ENCODE data around the gene STOM.
A peak's percentile ranks its signal among the peaks of the same experiment; 100 is the strongest.

STOM gene

GRCh38 chr9:121380846-121381245 is 10.8 kb upstream of the STOM start:
- no peak overlapping the region for H3K4me3 Mint-ChIP-seq
- ATAC-seq (no peak), DNase-seq (no peak)
- H3K4me1 Mint-ChIP-seq: no peaks in the 10 kb centered on the region
- H3K27ac Mint-ChIP-seq: no peak overlapping the region
- H3K9me3 Mint-ChIP-seq: peaks cover 0 to 8% of the 10 kb centered on the region in 2 donors
- H3K27me3 Mint-ChIP-seq: no peaks in the 10 kb centered on the region

DNA sequence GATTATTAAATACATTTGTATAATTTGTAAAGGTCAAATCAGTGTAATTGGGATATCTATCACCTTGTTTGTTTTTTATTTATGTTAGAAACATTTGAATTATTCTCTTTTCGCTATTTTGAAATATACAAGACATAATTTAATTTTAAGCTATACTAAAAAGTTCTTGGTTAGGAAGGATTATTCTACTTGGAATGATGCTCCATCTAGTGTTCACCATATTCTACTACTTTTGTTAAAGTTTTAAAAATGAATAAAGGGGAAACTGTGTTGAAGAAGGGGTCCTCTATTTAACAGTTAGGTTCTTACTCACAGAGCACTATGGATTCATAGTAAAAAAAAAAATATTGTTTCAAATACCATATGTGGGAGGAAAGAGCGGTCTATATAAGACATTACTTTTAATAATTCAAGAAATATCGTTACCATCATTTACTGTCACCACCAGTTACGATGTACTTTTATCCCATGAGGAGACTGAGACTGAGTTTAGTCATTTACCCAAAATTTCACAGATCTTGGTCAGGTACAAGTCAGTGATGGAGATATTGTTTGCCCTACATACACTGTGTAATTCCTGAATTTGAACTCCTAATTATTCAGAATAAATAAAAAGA is 6.3 kb upstream of the STOM start:
- ATAC-seq: no peak
- Mint-ChIP-seq H3K9me3 (peaks cover 0 to 8% of the 10 kb centered on the region in 2 donors), H3K27me3 (no peaks in the 10 kb centered on the region), H3K4me1 (peaks cover 17% of the 10 kb centered on the region), H3K4me3 (no peak overlapping the region), H3K27ac (no peak overlapping the region)
- no peak for DNase-seq

DNA sequence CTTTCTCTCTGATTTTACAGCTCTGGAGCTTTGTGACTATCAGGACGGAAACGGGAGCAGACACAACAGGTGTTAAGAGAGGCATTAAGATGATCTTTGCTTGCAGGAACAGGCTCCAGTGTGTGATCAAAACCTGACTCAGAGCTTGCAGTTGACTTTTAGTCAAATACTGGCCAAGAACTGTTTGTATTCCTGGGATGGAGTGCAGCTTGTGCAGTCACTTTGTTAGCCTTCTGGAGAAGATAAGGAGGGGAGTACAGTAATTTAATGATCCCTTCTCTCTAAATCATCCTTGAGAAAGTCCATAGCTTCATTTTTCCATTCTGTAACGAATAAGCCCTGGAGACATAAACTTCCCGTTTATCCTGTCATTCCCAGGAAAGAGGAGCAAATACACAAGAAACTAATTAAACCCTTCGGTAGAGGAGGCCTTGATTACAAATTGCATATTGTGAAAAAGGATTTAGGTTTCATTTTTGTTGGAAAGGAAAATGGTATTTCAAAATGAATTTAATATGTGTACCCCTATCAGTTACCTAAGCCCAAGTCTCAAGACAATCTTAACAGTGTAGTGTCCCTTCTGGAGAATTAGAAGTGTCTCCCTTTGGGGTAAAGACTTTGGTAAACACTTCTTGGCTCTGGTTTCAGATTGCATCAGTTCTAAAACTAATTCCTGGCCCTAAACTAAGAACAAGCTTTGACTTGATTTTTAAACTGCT is 3.1 kb upstream of the STOM start:
- DNase-seq: no peak
- Mint-ChIP-seq H3K9me3 (peaks cover 7 to 10% of the 10 kb centered on the region in 2 donors), H3K4me1 (peaks cover 47% of the 10 kb centered on the region), H3K4me3 (no peak overlapping the region), H3K27ac (no peak overlapping the region), H3K27me3 (no peaks in the 10 kb centered on the region)
- no peak for ATAC-seq

DNA sequence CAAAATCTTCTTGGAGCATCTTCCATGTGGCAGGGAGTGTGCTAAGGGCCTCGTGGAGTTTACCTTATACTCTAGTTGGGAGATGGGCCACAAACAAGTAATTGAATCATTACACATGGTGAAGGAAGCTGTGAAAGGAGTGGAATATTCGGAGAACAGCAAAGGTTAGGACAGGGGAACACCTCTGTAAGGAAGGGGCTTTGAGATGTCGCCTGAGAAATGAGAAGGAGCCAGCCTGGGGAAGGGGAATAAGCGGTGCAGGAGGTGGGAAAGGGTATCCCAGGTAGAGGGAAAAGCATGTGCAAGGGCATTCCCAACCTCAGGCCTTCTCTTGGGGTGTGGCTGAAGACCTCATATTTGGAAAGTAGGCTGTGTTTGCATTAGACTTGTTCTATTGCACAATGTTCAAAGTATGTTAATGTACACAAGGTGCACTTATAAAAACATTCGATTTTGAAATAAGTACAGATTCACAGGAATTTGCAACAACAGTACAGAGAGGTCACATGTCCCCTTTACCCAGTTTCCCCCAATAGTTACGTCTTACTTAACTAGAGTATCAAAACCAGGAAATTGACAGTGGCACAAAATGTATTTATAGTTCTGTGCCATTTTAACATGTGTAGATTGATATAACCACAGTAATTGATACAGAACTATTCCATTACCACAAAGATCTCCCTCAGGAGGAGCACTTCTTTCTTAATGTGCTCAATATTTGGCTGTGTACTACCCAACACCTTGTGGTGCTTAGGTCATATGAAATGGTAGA is 2.4 kb upstream of the STOM start:
- H3K9me3 Mint-ChIP-seq: peaks cover 5 to 7% of the 10 kb centered on the region in 2 donors
- no peak for DNase-seq
- H3K4me3 Mint-ChIP-seq: no peak overlapping the region
- no peak overlapping the region for H3K27ac Mint-ChIP-seq
- peaks cover 50% of the 10 kb centered on the region for H3K4me1 Mint-ChIP-seq
- no peak for ATAC-seq
- H3K27me3 Mint-ChIP-seq: no peaks in the 10 kb centered on the region

DNA sequence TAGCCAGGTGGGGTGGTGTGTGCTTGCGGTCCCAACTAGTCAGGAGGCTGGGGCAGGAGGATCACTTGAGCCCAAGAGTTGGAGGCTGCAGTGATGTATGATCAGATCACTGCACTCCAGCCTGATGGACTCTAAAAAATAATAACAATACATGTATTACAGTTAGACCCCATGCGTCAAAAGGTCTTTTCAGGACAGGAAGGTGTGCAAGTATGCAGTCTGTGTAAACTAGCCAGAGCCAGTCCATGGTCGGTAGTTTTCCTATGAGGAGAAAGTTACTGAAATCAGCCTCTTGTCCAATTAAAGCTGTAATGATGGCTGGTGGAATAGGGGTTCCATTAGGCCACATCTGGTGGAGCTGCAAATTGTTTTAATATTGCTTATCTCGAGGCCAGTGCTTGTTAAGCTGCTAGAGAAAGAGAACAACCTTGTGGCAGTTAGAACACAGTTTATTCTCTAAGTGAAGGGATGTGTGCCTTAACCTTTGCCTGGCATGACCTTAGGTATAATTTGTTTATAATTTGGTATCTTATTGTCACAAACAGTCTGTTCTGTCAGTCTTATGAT is 1.5 kb upstream of the STOM start:
- ATAC-seq (no peak), DNase-seq (no peak)
- H3K27me3 Mint-ChIP-seq: no peaks in the 10 kb centered on the region
- peak overlapping the region; percentile 48 to 57 for H3K4me3 Mint-ChIP-seq
- H3K27ac Mint-ChIP-seq: peak overlapping the region in 1 of 2 donors; percentile 84
- H3K9me3 Mint-ChIP-seq: peaks cover 5 to 7% of the 10 kb centered on the region in 2 donors
- H3K4me1 Mint-ChIP-seq: peaks cover 54% of the 10 kb centered on the region

DNA sequence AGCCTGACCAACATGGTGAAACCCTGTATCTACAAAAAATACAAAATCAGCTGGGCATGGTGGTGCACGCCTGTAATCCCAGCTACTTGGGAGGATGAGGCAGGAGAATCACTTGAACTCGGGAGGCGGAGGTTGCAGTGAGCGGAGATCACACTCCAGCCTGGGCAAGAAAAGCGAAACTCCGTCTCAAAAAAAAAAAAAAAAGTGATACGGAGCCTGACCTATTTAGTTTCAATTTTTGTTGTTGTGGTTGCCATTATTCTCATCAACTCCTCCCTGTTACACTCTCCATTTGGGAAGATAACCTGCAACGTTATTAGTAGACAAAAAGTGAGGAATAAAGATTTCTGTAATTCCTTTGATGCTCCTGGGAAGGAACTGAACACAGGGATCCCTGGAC is 1.3 kb downstream of the STOM start:
- H3K4me1 Mint-ChIP-seq: peaks cover 55% of the 10 kb centered on the region
- ATAC-seq: no peak
- H3K27me3 Mint-ChIP-seq: no peaks in the 10 kb centered on the region
- DNase-seq: no peak
- no peak overlapping the region for H3K27ac Mint-ChIP-seq
- peak overlapping the region; percentile 79 to 96 for H3K4me3 Mint-ChIP-seq
- H3K9me3 Mint-ChIP-seq: peaks cover 5 to 7% of the 10 kb centered on the region in 2 donors

DNA sequence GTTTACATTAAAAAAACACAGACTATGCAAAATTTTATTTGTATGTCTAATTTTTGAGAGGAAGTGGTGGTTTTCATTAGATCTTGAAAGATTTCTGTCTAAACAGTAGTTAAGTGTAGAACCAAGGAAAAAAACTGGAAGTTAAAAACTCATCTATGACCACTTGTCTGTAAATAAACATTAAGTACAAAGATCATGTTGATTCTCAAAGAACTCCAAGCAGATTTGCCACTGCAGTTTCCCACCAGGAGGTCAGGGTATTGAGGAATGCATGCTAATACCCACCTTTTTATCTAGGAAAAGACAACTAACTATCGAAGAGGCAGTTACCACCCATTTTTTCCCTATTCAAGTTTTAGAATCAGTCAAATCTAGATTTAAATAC is 1.9 kb downstream of the STOM start:
- Mint-ChIP-seq H3K27me3 (no peaks in the 10 kb centered on the region), H3K9me3 (peaks cover 5 to 7% of the 10 kb centered on the region in 2 donors), H3K27ac (no peak overlapping the region)

GRCh38 chr9:121367306-121368137 is 2.5 kb downstream of the STOM start:
- H3K4me1 Mint-ChIP-seq: peaks cover 47% of the 10 kb centered on the region
- H3K9me3 Mint-ChIP-seq: peaks cover 5 to 7% of the 10 kb centered on the region in 2 donors
- no peak overlapping the region for H3K27ac Mint-ChIP-seq
- no peaks in the 10 kb centered on the region for H3K27me3 Mint-ChIP-seq
- ATAC-seq (no peak), DNase-seq (no peak)
- H3K4me3 Mint-ChIP-seq: no peak overlapping the region

More for the DNA sequence above, 1.9 kb downstream of the STOM start:
- ATAC-seq (no peak), DNase-seq (no peak)
- H3K4me3 Mint-ChIP-seq: peak overlapping the region; percentile 27 to 96
- H3K4me1 Mint-ChIP-seq: peaks cover 53% of the 10 kb centered on the region

DNA sequence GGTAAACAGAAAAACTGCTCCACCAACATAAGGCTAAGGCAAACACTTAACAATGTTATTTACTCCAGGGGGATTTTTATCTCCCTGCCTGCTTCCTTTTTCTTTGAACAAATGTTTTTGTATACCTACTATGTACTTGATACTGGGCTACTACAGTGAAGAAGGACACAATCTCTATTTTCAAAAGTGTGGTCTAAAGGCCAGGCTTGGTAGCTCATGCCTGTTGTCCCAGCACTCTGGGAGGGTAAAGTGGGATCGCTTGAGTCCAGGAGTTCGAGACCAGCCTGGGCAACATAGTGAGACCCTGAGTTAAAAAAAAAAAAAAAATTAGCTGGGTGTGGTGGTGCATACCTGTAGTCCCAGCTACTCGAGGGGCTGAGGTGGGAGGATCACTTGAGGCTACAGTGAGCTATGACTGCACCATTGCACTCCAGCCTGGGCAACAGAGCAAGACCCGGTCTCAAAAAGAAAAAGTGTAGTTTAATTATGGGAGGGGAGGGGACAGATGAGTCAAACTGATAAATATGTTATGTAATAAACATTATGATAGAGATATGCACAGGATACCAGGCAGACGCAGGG is 3.3 kb downstream of the STOM start:
- Mint-ChIP-seq H3K4me3 (no peak overlapping the region), H3K27ac (no peak overlapping the region), H3K9me3 (peaks cover 5 to 7% of the 10 kb centered on the region in 2 donors), H3K4me1 (peaks cover 40% of the 10 kb centered on the region), H3K27me3 (no peaks in the 10 kb centered on the region)
- ATAC-seq (no peak), DNase-seq (no peak)

DNA sequence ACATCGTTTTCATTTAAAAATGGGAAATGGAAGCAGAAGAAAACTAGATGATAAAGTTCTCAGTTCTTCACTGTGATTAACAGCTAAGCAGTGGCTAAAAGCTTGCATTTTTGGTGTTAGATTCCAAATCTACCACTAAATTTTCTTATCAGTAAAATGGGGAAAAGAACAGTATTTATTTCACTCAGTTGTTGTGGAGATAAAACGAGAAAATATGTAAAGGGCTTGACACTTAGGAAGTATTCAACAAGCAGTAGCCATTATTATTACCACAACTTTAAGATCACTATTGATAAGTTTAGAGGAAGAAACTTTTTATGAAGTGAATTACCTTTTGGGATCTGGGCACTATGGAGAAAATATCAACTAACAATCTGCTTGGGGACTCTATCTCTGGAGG is 4.5 kb downstream of the STOM start:
- Mint-ChIP-seq H3K9me3 (peaks cover 3 to 4% of the 10 kb centered on the region in 2 donors), H3K27ac (no peak overlapping the region)

DNA sequence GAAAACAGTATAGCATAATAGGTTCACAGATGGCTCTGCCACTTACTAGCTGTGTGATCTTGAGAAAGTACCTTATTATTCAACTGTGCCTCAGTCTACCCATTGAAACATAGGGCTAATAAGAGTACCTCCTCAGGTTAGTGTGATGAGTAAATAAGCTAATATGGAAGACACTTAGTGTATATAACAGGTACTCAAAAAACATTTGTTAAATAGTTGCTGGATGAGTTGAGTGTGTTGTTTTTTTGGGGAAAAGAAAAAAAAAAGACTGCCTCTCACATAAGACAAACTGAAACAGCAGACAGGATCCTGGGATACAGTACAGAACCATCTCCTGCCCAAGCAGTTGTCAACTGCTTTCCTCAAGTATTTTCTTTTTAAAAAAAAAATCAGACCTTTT is 5.2 kb downstream of the STOM start:
- H3K27ac Mint-ChIP-seq: no peak overlapping the region
- ATAC-seq (no peak), DNase-seq (no peak)
- peaks cover 24% of the 10 kb centered on the region for H3K4me1 Mint-ChIP-seq
- H3K9me3 Mint-ChIP-seq: no peaks in the 10 kb centered on the region
- no peaks in the 10 kb centered on the region for H3K27me3 Mint-ChIP-seq
- no peak overlapping the region for H3K4me3 Mint-ChIP-seq

More for the DNA sequence above, 4.5 kb downstream of the STOM start:
- Mint-ChIP-seq H3K4me3 (no peak overlapping the region), H3K27me3 (no peaks in the 10 kb centered on the region), H3K4me1 (peaks cover 30% of the 10 kb centered on the region)
- DNase-seq (no peak), ATAC-seq (no peak)

DNA sequence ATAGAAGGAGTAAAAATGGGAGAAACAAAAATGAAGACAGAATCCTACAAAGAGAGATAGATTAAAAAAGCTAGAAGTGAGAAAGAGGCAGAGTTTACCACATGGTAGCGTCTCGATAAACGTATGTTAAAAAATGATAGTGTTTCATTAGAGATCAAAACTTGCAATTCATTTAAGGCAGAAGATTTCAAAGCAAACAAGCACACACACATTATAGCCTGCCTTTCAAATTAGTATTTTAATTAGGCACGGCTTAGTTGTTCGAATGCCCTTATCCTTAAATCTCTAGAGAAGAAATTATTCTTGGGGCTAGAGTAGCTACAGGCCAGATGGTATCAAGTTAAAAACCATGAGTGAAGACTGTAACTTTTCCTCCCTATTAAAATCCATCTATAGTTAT is 6.0 kb downstream of the STOM start:
- DNase-seq (no peak), ATAC-seq (no peak)
- peaks cover 23% of the 10 kb centered on the region for H3K4me1 Mint-ChIP-seq
- H3K27ac Mint-ChIP-seq: no peak overlapping the region
- no peaks in the 10 kb centered on the region for H3K9me3 Mint-ChIP-seq
- H3K4me3 Mint-ChIP-seq: no peak overlapping the region
- no peaks in the 10 kb centered on the region for H3K27me3 Mint-ChIP-seq

- Mint-ChIP-seq H3K27me3 (no peaks in the 10 kb centered on the region), H3K4me3 (no peak overlapping the region), H3K4me1 (peaks cover 23% of the 10 kb centered on the region), H3K9me3 (no peaks in the 10 kb centered on the region), H3K27ac (no peak overlapping the region)
- ATAC-seq (no peak), DNase-seq (no peak)
Observed at GRCh38 chr9:121363622-121363961, 6.5 kb downstream of the STOM start.

DNA sequence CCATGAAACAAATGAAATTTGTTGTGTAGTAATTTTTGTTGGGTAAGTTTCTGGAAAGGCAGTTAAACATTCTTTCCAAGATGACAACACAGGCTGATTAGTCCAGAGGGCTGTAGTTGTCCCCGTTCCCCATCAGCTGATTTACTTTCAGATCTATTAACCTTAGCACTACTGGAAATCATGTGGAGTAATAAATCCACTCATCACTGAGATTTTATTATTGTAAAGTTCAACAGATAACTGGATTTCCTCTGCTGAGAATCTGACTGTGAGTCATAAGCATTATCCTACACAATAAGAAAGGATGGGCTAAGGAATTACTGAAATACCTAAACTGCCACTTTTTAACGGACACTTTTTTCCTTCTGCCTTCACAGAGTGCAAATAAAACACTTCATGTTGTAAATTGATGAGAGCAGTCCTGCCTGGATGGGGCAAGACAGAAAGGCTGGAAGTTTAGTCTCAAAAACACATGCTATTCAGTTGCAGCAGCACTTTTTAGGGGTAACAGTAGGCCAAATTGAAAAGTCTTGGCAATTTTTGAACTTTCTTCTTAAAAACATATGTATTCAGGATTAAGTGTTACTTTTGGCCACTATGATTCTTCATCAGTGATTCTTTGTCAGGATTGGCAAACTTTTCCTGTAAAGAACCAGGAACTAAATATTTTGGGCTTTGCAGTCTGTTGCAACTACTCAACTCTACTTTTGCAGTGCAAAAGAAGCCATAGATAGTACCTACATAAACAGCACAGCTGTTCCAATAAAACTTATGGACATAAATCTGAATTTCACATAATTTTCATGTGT is 7.0 kb downstream of the STOM start:
- no peak for DNase-seq
- no peak for ATAC-seq
- Mint-ChIP-seq H3K27ac (no peak overlapping the region), H3K9me3 (no peaks in the 10 kb centered on the region), H3K4me1 (peaks cover 22% of the 10 kb centered on the region), H3K4me3 (no peak overlapping the region), H3K27me3 (no peaks in the 10 kb centered on the region)

Measured in stimulated activated naive CD8-positive, alpha-beta T cell treated with anti-CD3 and anti-CD28 coated beads, Interleukin-15, amount 100 ng/mL, for 72 hours (primary cell).